GM15510 (cell line): ENCODE measurements around the gene PEX5L.

Experiments
- POLR2A ChIP-seq: IDR thresholded peaks from 3 replicates; pipeline ENCODE4 v1.6.1; 2011; ENCODE audit warnings: borderline replicate concordance; ENCODE audit not compliant: insufficient read length; ENCODE audit errors: extremely low read depth

Gene PEX5L

GRCh38 chr3:179822296-179822695 is 214.4 kb downstream of the PEX5L start:
- TF ChIP-seq POLR2A: no peak

GRCh38 chr3:179819379-179819778 is 217.4 kb downstream of the PEX5L start:
- TF ChIP-seq POLR2A: no peak

GRCh38 chr3:179812096-179812382 is 224.7 kb downstream of the PEX5L start:
- TF ChIP-seq POLR2A: no peak

- no peak for TF ChIP-seq POLR2A
These were observed 225.2 kb downstream of the PEX5L start for GRCh38 chr3:179811321-179812095.

GRCh38 chr3:179809639-179810038 is 227.1 kb downstream of the PEX5L start:
- TF ChIP-seq POLR2A: no peak

- TF ChIP-seq POLR2A: no peak
These were observed 229.1 kb downstream of the PEX5L start for GRCh38 chr3:179807588-179807987.

- TF ChIP-seq POLR2A: no peak
These were observed 230.6 kb downstream of the PEX5L start for GRCh38 chr3:179806177-179806576.

- no peak for TF ChIP-seq POLR2A
These were observed 234.9 kb downstream of the PEX5L start for GRCh38 chr3:179801856-179802255.

- TF ChIP-seq POLR2A: no peak
These were observed 235.5 kb downstream of the PEX5L start for GRCh38 chr3:179801263-179801662.

GRCh38 chr3:179797192-179797591 is 239.5 kb downstream of the PEX5L start:
- TF ChIP-seq POLR2A: no peak

GRCh38 chr3:179796421-179796820 is 240.3 kb downstream of the PEX5L start:
- TF ChIP-seq POLR2A: no peak

- no peak for TF ChIP-seq POLR2A
These were observed 242.4 kb downstream of the PEX5L start for GRCh38 chr3:179794355-179794754.

- no peak for TF ChIP-seq POLR2A
These were observed 244.9 kb downstream of the PEX5L start for GRCh38 chr3:179791793-179792192.

- TF ChIP-seq POLR2A: no peak
These were observed 247.7 kb downstream of the PEX5L start for GRCh38 chr3:179788996-179789395.

GRCh38 chr3:179775416-179776122 is 261.2 kb downstream of the PEX5L start:
- no peak for TF ChIP-seq POLR2A

GRCh38 chr3:179772297-179772696 is 264.4 kb downstream of the PEX5L start:
- no peak for TF ChIP-seq POLR2A
